KG1 (cell line): Measurements from ENCODE around the gene PLXNA2.

Experiments used
- DNase-seq: peaks from one replicate; lab custom pipeline; 2025; lab: John Stamatoyannopoulos, UW

PLXNA2 gene

GRCh38 chr1:208112401-208112800, 131.8 kb downstream of the PLXNA2 start:
- DNase-seq = no peak

DNA sequence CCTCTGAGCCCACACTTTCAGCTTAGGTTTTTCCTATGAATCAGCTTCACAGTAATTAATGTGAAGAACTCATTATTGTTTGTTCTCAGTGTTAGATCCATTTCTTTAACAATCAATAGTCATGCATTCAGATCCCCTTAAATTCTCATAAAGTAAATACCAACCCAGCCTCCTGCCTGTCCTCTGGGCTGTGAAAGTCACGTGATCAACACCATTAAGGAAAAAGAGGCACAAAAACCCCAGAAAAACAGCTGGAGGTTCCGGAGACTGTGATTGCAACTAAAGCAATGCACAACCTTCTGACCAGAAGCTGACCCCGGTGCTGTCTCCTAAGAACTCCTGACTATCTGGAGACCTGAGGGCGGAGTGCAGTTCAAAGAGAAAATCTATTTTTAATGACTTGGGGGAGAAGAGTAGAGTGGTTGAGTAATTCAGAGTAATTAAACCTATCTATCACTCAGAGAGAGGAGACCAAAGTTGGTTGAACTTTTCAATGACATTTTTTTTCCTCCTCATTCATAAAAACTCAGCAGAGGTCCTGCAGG, 132.5 kb downstream of the PLXNA2 start:
- DNase-seq = no peak

DNA sequence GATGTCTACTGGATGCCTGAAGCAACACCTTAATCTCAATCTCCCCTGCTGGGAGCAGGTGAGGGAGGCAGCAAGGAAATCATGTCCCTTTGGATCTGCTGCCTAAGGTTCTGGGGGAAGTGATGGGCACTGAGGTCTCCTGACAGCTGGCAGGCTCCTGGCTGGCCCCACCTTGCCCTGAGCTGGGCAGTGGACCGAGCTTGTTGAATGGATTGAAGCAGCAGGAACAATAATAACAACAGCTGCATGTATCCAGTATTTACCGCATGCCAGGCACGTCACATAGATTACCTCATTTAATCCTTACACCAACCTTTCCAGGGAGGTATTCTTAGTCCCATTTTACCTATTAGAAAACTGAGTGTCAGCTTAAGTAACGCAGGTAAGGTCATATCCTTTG, 133.9 kb downstream of the PLXNA2 start:
- no peak for DNase-seq

DNA sequence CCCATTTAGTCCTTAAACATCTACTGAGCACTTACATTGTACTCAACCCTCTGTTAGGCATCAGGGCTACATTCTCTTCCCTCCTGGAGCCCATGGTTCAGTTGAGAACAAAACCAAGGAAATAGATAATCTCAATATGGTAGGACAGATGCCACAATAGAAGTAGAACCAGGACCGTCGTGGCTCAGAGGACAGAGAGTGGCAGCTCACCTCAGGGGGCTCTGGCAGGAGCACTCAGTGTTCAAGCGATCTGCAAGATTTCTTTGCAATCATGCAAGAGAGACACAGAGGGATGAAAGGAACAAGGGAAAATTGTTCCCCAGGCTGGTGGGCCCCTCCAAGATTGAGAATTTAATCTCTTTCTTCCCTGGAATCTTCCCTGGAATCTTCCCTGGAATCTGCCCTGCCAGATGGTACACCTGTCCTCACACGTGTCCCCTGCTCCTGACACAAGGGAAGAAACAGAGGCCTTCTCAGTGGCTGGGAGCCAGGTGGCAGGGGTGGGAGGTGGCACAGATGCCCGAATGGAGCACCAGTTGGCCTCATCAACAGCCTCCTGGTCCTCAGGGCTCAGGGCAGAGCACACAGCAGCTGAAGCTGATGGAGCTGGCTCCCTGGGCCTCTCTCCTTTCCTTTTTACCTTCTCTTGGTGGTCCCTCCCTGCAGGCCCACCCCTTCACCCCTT, 135.4 kb downstream of the PLXNA2 start:
- DNase-seq = no peak

DNA sequence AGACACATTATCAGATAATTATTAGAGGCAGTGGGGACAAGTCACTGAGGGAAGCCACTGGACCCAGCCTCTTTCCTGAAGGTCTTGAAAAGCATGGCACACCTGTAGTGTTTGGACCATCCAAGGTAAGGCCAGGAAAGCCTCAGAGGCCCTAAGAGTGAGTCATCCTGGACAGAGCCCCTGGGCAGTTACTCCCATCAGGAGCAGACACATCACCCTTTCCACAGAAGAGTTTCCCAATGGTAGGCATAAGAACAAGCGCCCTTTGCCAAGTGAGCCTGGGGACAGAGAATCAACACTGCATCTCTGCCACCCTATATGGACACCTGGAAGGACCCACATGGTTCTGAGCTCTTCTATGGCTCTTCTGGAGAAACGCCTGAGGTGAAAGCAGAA, 136.0 kb downstream of the PLXNA2 start:
- no peak for DNase-seq

DNA sequence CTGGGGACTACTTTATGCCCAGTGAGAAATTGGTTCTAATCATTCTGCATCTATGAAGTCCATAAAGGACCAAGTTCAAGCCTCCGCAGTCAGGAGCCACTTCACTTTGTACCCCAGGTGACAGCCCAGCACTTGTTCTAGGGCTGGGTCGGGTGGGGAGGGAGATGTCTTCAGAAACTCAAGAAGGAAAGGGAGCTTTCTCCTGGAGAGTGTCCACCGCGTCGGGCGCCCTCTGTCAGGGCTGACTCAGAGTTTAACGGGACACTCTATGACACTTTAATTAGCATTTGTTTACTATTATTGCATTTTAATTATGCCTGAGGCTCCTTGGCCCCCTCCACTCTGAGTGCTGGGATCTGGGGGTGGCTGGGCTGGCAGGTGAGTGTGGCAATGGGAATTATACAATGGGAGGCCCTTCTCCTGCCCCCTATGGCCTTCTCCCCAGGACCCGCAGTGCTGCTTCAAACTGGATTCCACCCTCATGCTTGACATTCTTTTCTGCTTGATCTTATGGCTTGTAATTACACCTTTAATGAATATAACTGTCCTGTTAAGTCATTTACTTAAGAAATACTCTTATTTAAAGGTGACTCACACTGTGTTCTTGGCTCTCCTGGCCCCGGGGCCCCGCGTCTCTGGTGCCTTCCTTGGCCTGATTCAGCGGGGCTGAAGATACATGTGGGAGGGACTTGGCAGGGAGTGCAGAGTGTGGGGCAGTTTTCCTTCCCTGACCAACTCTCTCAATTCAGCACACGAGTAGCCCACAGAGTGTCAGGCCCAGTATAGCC, 136.6 kb downstream of the PLXNA2 start:
- no peak for DNase-seq

- no peak for DNase-seq
Observed at GRCh38 chr1:208106218-208106617, 138.0 kb downstream of the PLXNA2 start.

- DNase-seq = no peak
Observed at GRCh38 chr1:208105756-208106155, 138.4 kb downstream of the PLXNA2 start.

DNA sequence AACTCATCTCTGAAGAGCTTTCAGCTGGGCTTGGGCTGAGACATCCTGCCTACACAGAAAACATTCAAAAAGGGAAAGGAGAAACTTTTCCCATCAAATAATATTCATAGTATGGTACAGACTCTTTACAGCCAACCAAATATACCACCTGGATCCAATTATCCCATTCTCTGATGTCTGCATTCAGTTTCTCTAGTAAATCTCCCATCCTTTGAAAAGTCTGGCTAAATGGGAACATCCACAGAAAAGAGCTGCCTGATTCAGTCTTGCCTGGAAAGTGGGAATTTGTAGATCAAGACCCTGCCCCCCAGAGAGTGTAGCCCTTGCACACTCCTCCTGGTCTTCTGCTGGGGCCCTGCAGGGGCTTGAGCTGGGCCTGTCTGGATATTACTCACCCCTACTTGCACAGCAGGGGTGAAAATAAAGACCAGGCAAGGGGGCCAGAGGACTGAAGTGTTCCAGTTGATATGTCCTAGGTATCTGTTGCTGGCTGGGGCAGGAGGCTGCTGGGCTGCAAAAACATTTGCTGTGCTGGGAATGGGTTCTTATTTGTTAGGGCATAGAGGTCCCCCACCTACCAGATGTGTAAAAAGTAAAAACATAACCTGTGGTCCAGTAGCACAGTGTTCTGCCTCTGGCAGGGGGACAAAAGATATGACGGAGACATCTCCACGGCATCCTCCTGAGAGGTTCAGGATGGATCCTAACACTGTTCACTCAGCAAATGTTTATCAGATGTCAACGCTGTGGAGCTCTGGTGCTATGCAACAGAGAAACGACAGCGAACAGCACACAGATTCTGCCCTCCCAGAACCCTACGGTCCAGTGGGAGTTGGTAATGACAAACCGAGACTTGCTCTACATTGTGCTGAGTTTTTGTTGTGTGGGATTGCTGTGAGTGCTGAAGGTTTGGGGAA, 140.3 kb downstream of the PLXNA2 start:
- DNase-seq = no peak

- DNase-seq = no peak
Observed at GRCh38 chr1:208101661-208102431, 142.3 kb downstream of the PLXNA2 start.

- no peak for DNase-seq
Observed at GRCh38 chr1:208100906-208101305, 143.3 kb downstream of the PLXNA2 start.

- no peak for DNase-seq
Observed at GRCh38 chr1:208100106-208100505, 144.1 kb downstream of the PLXNA2 start.

DNA sequence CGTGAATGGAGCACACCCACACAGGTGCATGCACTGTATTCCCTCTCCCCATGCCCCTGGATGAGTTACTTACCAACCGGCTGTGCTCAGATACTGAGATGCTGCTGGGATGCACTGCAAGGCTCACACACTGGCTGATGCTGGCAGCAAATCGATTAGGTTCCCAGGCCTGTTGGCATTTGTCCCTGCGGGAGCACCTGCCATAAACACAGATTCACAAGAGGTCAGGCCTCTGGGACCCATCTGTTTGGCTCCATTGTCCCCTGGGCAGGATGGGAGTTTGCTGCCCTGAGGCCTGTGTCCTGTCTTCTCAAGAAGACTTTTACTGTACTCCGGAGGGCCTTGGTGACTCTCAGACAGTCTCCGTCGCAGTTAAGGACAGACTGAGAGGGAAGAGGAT, 145.4 kb downstream of the PLXNA2 start:
- DNase-seq = no peak

GRCh38 chr1:208093754-208094719, 150.1 kb downstream of the PLXNA2 start:
- peak; percentile 19 for DNase-seq

DNA sequence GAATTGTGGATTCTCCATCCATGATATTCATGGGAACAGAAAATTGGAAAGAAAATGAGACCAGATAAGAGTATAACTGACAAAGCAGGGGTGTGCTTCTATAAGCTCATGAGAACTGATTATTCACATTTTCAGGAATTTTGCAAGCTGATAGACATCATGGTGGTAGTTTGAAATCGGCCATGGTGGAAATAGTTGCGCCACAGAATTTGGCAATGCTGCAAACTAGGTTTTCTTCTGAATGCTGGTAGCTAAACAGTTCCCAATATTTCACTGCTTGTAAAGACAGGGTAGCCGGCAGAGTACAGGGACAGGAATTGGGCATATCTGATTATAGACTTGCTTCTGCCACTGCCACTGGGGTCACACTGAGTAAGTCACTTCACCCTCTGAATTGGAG, 151.1 kb downstream of the PLXNA2 start:
- DNase-seq = no peak

GRCh38 chr1:208090388-208091301, 153.5 kb downstream of the PLXNA2 start:
- DNase-seq = no peak

DNA sequence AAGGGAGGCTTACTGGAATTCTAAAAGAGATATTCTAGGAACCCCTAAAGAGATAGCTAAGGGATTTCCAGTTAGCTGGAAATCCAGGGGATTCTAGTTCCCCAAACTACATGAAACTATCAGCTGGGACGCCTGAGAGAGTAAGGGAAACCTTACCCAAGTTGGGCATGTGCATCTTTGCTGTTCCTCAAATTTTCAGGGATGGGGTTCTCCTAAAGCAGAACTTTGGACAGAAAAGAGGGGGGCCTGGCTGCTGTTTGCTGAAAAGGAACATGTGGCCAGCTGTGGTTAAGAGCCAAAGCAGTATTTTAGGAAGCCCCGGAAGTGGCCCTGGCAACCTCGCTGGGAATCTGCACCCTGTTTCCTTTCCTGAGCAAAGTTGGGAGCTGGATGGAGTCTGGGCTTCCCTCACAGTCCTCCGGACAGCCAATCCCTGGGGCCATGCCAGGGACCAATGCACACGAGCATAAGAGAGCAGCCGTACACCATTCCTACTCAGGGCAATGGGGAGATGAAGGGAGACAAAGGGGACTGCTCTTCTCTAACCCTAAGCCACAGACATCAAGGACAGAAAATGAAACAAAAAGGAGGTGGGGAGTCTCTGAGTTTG, 154.3 kb downstream of the PLXNA2 start:
- DNase-seq = no peak

DNA sequence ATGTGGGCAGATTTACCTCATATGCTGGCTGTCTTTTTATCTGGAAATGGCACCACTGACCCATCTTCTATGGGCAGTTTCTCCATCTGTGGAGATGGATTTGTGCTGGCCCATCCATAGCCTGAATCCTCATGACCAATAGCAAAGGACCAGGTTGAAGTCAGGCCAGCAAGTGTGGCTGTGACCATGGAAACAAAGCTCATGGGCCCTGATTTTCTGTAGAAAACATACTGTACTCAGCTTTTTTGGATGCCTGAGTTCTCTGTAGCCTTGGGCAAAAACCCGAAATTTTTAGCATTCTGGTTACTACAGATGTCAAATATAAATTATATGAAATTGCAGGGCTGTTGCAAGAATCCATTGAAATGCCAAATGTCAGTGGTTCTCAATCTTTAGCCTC, 155.0 kb downstream of the PLXNA2 start:
- DNase-seq = no peak

DNA sequence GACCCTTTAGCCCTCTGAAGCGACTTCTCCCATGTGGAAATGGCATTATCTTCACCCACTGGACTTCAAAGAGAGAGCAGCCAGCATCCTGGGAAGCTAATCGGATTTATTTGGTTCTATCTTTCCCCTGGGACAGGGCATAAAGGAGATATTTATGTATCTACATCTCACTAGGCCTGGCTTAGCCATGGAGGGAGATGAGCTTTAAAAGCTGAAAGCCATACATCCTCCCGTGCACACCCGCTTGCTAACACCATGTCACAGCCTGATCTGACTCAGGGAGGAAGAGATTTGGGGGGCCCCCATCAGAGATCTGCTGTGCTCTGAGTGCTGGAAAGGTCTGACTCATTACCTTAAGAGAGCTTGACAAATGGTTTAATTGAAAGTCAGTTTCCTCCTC, 155.9 kb downstream of the PLXNA2 start:
- no peak for DNase-seq
